NCI-H82 treated with DMSO at 0.1 percent for 48 hours (cell line): ENCODE data around the gene FILIP1L.

ENCODE experiments used
- DNase-seq: peaks from one replicate; lab custom pipeline; 2025; ENCODE audit not compliant: unreplicated experiment; lab: John Stamatoyannopoulos, UW

The FILIP1L gene

DNA sequence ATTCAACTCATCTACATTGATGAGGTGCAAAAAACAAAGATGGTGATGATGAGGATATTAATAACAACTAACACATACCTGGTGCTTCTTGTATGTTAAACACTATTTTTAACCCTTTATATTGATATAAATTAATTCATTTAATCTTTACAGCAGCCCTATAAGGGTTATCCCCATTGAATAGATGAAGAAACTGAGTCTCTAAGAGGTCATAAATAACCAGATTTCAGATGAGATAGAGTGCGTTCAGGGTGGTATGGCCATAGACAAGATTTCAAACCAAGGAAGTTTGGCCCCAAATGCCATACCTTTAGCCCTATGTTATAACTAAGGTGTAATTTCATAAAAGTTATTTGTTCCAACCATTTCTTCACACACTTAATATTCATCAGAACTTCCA lies 214.1 kb downstream of the FILIP1L start:
- DNase-seq: no peak

GRCh38 chr3:99899603-99900002 lies 214.7 kb downstream of the FILIP1L start:
- no peak for DNase-seq

GRCh38 chr3:99896482-99896881 lies 217.8 kb downstream of the FILIP1L start:
- DNase-seq: no peak

- no peak for DNase-seq
These were observed 218.4 kb downstream of the FILIP1L start for GRCh38 chr3:99895703-99896441.

DNA sequence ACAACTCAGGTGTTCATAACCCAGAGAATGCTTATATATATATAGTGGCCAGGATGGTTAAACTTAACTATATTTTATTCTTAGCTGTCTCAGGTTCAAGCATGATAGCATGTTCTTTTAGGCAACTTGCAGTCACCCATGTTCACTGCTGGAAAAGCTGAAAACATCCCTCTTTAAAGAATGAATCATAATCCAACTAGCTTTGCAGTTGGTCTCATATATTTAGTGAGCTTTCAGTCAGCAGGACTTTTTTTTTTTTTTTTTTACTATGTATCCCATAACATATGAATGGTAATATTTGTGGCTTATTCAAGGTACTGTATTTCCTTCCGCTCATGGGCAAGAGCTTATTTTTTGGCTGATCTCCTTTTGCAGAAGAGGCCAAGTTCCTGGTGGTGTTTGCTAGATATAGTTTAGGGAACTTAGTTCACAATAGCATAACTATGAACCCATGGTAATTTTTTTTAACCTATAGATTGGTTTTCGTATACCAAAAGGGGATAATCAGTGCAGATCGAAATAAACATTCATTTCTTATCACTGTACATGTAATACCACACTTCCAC lies 219.1 kb downstream of the FILIP1L start:
- no peak for DNase-seq

- no peak for DNase-seq
These were observed 222.0 kb downstream of the FILIP1L start for GRCh38 chr3:99892332-99892731.

- no peak for DNase-seq
These were observed 222.6 kb downstream of the FILIP1L start for GRCh38 chr3:99891610-99892285.

GRCh38 chr3:99885851-99886250 lies 228.4 kb downstream of the FILIP1L start:
- DNase-seq: no peak

GRCh38 chr3:99885085-99885484 lies 229.2 kb downstream of the FILIP1L start:
- no peak for DNase-seq

- DNase-seq: no peak
These were observed 229.8 kb downstream of the FILIP1L start for GRCh38 chr3:99884484-99884883.

DNA sequence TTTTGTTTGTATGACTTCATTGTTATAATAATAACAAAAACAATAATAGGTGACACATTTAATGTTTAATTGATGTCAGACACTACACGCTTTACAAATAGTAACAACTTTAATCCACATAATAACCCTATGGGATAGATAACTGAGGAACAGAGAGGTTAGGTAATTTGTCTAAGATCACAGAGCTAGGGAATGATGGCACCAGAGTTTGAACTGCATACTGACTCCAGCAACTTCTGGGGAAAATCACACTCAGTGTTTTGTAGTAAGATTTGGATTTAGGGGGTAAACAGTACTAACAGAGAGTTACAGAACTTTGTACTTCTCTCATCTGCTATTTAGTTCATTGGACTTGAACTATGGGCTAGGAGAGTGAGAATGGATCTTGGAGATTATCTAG lies 230.6 kb downstream of the FILIP1L start:
- no peak for DNase-seq

DNA sequence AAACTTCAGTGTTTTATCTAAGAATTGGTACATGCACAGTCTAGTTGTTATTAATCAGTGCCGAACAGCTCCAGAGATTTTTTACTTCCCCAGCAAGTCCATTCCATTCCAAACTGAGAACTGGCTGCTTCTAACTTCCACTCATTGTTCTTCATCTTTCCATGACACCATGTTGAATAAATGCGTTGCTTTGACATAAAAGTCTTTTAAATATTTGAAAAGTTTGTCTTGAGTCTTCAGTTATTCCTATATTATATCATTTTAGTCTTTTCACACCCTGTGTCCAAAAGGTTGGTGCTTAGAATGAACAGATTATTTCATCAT lies 231.2 kb downstream of the FILIP1L start:
- no peak for DNase-seq

DNA sequence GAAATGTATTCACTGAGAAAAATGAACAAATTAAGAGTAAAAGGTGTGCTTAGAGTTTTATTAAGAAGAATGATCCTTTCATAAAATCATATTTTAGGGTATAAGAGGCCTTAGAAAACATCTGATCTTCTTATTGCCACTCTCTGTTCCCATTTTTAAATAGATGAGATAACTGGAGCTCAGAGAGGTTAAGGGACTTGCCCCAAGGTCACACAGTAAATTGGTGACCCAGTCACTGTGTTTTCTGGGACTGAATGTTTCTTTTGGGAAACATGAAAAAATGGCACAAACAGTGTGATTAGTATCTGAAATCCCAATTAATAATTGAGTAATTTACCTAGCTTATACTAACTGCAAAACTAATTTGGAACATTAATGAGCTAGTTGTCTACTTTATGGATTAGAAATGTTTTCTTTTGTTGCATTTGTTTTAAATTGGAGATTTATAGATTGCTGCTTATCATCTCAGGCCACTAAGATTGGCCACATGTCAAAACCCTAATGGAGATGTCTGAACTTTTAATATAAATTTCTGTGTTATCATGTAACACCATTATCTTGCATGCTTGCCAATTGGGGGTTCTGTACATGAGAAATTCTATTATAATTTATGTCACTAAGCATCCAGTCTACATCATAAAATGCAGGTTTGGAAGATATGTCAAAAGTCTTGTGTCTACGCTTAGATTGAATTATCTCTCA lies 231.7 kb downstream of the FILIP1L start:
- no peak for DNase-seq

- DNase-seq: no peak
These were observed 233.2 kb downstream of the FILIP1L start for GRCh38 chr3:99881121-99881524.

DNA sequence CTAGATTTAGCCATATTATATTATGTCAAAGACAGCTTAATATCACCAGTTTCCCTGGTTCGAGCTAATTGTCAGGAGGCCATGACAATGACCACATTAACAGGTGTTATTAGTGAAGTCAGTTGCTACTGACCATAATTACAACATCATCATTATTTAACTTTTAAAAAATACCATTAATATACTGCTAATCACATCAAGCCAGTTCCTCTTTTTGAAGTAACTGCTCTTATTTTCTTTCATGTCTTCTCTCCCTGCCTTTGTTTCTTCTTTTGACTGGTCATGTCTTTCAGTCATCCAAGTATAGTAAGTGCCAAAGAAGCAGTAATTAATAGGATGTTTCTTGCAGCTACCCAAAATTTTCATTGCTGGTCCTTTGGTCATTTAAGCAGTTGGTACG lies 235.0 kb downstream of the FILIP1L start:
- no peak for DNase-seq

DNA sequence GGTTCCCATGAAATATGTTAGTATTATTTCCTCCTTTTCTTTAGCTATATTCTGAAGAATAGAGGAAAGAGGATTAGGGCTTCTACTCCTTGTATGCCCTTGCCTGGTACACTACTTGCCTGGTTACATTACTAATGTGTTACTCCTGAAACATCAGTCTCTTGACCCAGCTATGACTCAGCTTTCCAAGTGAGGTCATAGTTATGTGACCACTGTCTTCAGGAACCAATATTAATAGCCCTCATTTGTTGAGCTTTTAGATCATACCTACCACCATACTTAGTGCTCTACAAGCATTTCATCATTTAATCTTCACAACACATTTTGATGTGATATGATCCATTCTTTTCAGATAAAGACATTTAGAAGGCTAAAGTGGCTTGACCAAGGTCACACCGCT lies 236.3 kb downstream of the FILIP1L start:
- DNase-seq: no peak

DNA sequence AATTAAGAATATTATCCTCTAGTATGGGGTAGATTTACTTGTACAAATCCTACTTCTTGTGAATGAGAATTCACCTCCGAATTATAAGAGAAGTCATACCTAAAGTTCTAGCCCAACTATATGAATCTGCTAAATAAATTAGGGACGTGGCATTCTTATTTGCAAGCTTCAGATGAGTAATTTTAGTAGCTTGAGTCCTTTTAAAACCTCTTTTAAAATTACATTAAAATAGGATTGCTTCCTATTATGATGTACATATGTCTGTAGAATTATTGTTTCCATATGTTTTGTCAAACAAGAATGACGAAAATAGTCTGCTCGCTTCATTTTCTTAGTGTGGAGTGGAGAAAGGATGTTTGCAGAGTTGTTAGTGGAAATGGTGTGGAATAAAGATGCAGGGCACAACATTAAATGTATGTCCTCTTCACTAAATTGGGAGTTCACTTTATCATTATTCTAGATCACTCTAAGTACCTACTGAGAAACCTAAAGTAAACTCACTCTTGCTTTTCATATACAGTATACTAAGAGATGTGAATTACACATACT lies 237.2 kb downstream of the FILIP1L start:
- DNase-seq: no peak

DNA sequence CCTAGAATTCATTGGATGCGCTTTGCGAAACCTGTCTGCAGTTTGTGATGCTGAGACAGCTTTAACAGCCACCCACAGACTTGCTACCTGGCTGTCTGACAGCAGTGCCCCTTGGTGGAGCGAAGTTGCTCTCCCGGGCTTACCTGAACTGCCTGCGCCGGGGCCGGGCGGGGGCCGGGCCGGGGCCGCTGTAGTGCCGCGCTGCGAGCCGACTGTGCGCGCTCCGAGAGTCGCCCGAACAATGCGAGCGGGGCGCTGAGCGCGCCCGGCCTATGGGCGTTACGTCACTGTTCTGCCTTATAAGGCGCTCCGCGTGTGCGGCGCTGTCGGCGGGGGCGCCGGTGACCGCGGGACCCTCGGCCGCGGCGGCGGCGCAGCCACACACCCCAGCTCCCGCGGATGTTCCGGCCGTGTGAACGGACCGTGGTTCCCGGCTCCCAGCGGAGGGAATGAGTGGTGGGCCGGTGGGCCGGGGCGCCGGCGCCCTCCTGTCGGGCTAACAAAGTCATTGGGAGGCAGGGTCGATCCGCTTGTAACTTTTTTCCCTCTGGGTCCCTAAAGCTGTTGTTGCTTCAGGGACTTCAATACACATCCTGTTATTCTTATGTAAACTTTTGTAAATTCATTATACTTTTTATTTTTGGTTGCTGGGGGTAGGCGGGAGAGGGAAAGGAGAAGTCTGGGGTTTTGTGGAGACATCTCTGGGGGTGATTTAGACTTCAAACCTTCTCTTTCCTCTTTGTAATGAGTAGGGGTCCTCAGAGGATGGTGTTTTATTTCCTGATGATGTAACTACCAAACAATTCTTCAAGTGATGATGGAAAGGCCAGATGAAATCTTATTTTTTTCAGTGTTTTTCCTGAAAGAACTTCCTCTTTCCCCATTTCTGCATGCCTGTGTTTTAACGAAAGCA lies 238.1 kb downstream of the FILIP1L start:
- DNase-seq: no peak

DNA sequence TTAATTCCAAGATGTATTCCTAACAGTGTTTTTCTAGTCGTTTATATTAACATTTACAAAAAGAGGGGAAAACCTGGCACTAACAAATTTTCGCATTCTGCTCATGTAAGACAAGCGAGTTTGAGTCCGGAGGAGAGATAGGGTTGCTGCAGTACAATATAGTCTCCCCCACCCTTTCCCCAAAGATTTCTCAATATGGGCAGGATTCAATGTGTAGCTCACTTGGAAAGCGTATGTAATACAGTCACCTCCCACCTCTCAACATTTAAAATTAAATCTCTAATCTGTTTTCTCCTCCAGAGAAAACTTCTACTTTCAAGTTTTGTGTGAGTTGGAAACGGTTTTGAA lies 238.7 kb downstream of the FILIP1L start:
- DNase-seq: no peak

GRCh38 chr3:99874237-99875002 lies 239.9 kb downstream of the FILIP1L start:
- DNase-seq: no peak
